VCaP (cell line): ENCODE results near the gene RHAG.

ENCODE experiments used
- H3K27ac ChIP-seq: fragments of 450-650 bp; 2 replicates; pipeline ENCODE4 v1.5.1; 2017
- CTCF ChIP-seq: fragments of 450-650 bp; conservative IDR thresholded peaks from 2 replicates; pipeline ENCODE4 v1.5.1; 2017; ENCODE audit warnings: mild to moderate bottlenecking, moderate library complexity

RHAG gene

GRCh38 chr6:49556429-49556837, 80.2 kb downstream of the RHAG start:
- no peak overlapping the region for H3K27ac ChIP-seq
- TF ChIP-seq CTCF = no peak

- TF ChIP-seq CTCF = no peak
- no peak overlapping the region for H3K27ac ChIP-seq
These were observed 80.7 kb downstream of the RHAG start for GRCh38 chr6:49555951-49556350.
